GM12878 (cell line): ENCODE data around the gene FAM89B. TPM values are rescaled to one million over a fixed set of nuclear protein-coding genes. Genes with fewer than 3 reads are reported as not detected.

ENCODE experiments used
- ATAC-seq: fragments of 200-7000 bp; cut with Tn5 transposase; 3 replicates; pipeline ENCODE4 v1.9.1; 2020; ENCODE audit warnings: mild to moderate bottlenecking, moderate library complexity
- BruUV-seq: library from RNA; stranded (reverse); fragments of 400-500 nt; replicated peaks from 2 replicates; lab custom pipeline; 2021; lab: Mats Ljungman, UMichigan
- CTCF ChIA-PET: fragments of 300-600 bp; sonication (Branson Sonifier 250); formaldehyde crosslinking; extraction: SDS; loops from one replicate; lab custom pipeline; 2021; ENCODE audit warnings: inconsistent platforms; lab: Yijun Ruan, JAX
- POLR2A ChIA-PET: fragments of 350-600 bp; formaldehyde crosslinking; extraction: SDS; loops from one replicate; lab custom pipeline; 2021; ENCODE audit warnings: inconsistent platforms; lab: Charles Lee
- RAD21 ChIA-PET: fragments of 300-600 bp; sonication (Branson Sonifier 250); formaldehyde crosslinking; loops from one replicate; lab custom pipeline; 2023; ENCODE audit warnings: antibody characterized with exemption; ENCODE audit not compliant: unreplicated experiment; lab: Charles Lee
- SMC1A ChIA-PET: fragments of 300-600 bp; sonication (Branson Sonifier 250); formaldehyde crosslinking; loops from one replicate; lab custom pipeline; 2023; ENCODE audit not compliant: unreplicated experiment, uncharacterized antibody; lab: Charles Lee
- DNase-seq: peaks from one replicate; pipeline ENCODE4 v3.0.0-alpha.2; 2011; ENCODE audit warnings: low read depth, low spot score
- FAIRE-seq: peaks from 3 replicates; lab custom pipeline; 2011; peaks lifted over from hg19 to GRCh38; lab: Jason Lieb, UNC
- H2AFZ ChIP-seq: 2 replicates; pipeline ENCODE4 v1.6.0; 2011; ENCODE audit warnings: low read depth, low read length, control low read depth; ENCODE audit not compliant: control insufficient read depth
- H3K27ac ChIP-seq: 2 replicates; pipeline ENCODE4 v1.5.1; 2011; ENCODE audit warnings: control low read depth; ENCODE audit not compliant: control insufficient read depth, insufficient read depth
- H3K27me3 ChIP-seq, 2 experiments: replicated peaks in 1 of 2; 2 replicates each; pipeline versions ENCODE4 v1.6.0 to v1.6.1; 2011; ENCODE audit warnings: low read length in 1 of 2; ENCODE audit not compliant: control insufficient read depth in 2 of 2, insufficient read depth in 2 of 2
- H3K36me3 ChIP-seq, 2 experiments: 2 replicates each; pipeline ENCODE4 v1.5.1; 2011; ENCODE audit warnings: low read length in 1 of 2; ENCODE audit not compliant: control insufficient read depth in 2 of 2, insufficient read depth in 2 of 2
- H3K4me1 ChIP-seq: 2 replicates; pipeline ENCODE4 v1.6.1; 2011; ENCODE audit warnings: mild to moderate bottlenecking, low read length, moderate library complexity, mixed read lengths; ENCODE audit not compliant: control insufficient read depth, insufficient read depth
- H3K4me2 ChIP-seq: 2 replicates; pipeline ENCODE4 v1.6.0; 2011; ENCODE audit warnings: control low read depth; ENCODE audit not compliant: control insufficient read depth, insufficient read depth
- H3K4me3 ChIP-seq: fragments of 200-600 bp; sonication (generic); 2 replicates; pipeline ENCODE4 v1.5.1; 2016
- H3K79me2 ChIP-seq: 2 replicates; pipeline ENCODE4 v1.6.0; 2011; ENCODE audit warnings: low read length; ENCODE audit not compliant: control insufficient read depth, insufficient read depth
- H3K9ac ChIP-seq: 2 replicates; pipeline ENCODE4 v1.8.0; 2011; ENCODE audit warnings: low read length, control low read depth, mixed read lengths; ENCODE audit not compliant: control insufficient read depth, insufficient read depth
- H3K9me3 ChIP-seq: replicated peaks from 3 replicates; pipeline ENCODE4 v1.5.1; 2011; ENCODE audit warnings: mild to moderate bottlenecking, low read length; ENCODE audit not compliant: control insufficient read depth, insufficient read depth
- H4K20me1 ChIP-seq: 2 replicates; pipeline ENCODE4 v1.6.0; 2011; ENCODE audit not compliant: control insufficient read depth, insufficient read depth
- BACH1 ChIP-seq: fragments of 450-650 bp; IDR thresholded peaks from 2 replicates; pipeline ENCODE4 v1.6.1; 2017; ENCODE audit warnings: mild to moderate bottlenecking, borderline replicate concordance
- BHLHE40 ChIP-seq, 2 experiments: fragments of 450-650 bp in 1 of 2; IDR thresholded peaks; 2 replicates each; pipeline ENCODE4 v1.6.1; 2011 to 2017; ENCODE audit warnings: low read depth in 2 of 2, borderline replicate concordance in 1 of 2, improper control_type of control experiment in 1 of 2, low read length in 1 of 2, mild to moderate bottlenecking in 1 of 2
- BRCA1 ChIP-seq: IDR thresholded peaks from 2 replicates; pipeline ENCODE4 v1.6.1; 2011; ENCODE audit warnings: low read depth, low read length, improper control_type of control experiment
- GATAD2B ChIP-seq: fragments of 450-650 bp; conservative IDR thresholded peaks from 2 replicates; pipeline ENCODE4 v1.6.1; 2017; ENCODE audit warnings: low read depth, mild to moderate bottlenecking, moderate library complexity
- HCFC1 ChIP-seq: fragments of 150-350 bp; IDR thresholded peaks from 2 replicates; pipeline ENCODE4 v1.6.1; 2014; ENCODE audit warnings: low read length
- HDGF ChIP-seq: fragments of 450-650 bp; IDR thresholded peaks from 2 replicates; pipeline ENCODE4 v1.6.1; 2016; ENCODE audit warnings: antibody characterized with exemption
- IKZF2 ChIP-seq, 2 experiments: fragments of 450-650 bp; IDR thresholded peaks; 2 replicates each; pipeline ENCODE4 v1.6.1; 2017; ENCODE audit warnings: mild to moderate bottlenecking in 2 of 2, moderate library complexity in 2 of 2
- MLLT1 ChIP-seq: fragments of 450-650 bp; IDR thresholded peaks from 2 replicates; pipeline ENCODE4 v1.6.1; 2016; ENCODE audit warnings: mild to moderate bottlenecking
- MXI1 ChIP-seq: fragments of 150-350 bp; IDR thresholded peaks from 2 replicates; pipeline ENCODE4 v1.6.1; 2011; ENCODE audit warnings: low read depth, mild to moderate bottlenecking, inconsistent platforms, low read length, improper control_type of control experiment
- POLR2A ChIP-seq: IDR thresholded peaks from 2 replicates; pipeline ENCODE4 v1.6.1; 2011; ENCODE audit warnings: low read depth, mild to moderate bottlenecking, low read length
- RB1 ChIP-seq: fragments of 450-650 bp; formaldehyde crosslinking; IDR thresholded peaks from 2 replicates; pipeline ENCODE4 v1.6.1; 2017; ENCODE audit warnings: mild to moderate bottlenecking, borderline replicate concordance
- SMARCA5 ChIP-seq: fragments of 450-650 bp; IDR thresholded peaks from 2 replicates; pipeline ENCODE4 v1.6.1; 2017; ENCODE audit warnings: mild to moderate bottlenecking
- SP1 ChIP-seq: IDR thresholded peaks from one replicate; pipeline ENCODE4 v1.6.1; 2011; ENCODE audit warnings: low read depth, low read length
- STAT3 ChIP-seq: IDR thresholded peaks from 2 replicates; pipeline ENCODE4 v1.6.1; 2011; ENCODE audit warnings: low read depth, low read length, improper control_type of control experiment
- TCF3 ChIP-seq: IDR thresholded peaks from 2 replicates; pipeline ENCODE4 v1.6.1; 2012; ENCODE audit warnings: low read depth, mild to moderate bottlenecking, low read length, borderline replicate concordance; ENCODE audit not compliant: insufficient read depth
- ZNF207 ChIP-seq: fragments of 450-650 bp; IDR thresholded peaks from 2 replicates; pipeline ENCODE4 v1.6.1; 2014; ENCODE audit warnings: antibody characterized with exemption, mild to moderate bottlenecking, borderline replicate concordance
- ZNF687 ChIP-seq: fragments of 450-650 bp; IDR thresholded peaks from 2 replicates; pipeline ENCODE4 v1.6.1; 2017; ENCODE audit warnings: mild to moderate bottlenecking, moderate library complexity
- WGBS: methylation state at CpG from one replicate; pipeline ENCODE4 v1.1.6; 2016; ENCODE audit warnings: low lambda C conversion rate; ENCODE audit not compliant: insufficient replicate concordance, insufficient coverage; ENCODE audit errors: missing lambda C conversion rate; 5-methylcytosine and 5-hydroxymethylcytosine counted together
- in situ Hi-C: fragments of 300-500 bp; cut with MboI; formaldehyde crosslinking; loops from 9 replicates; pipeline ENCODE4 v1.14.3; 2018; ENCODE audit warnings: mixed read lengths
- intact Hi-C: fragments of 100-400 bp; cut with micrococcal nuclease; formaldehyde crosslinking; loops from one replicate; pipeline ENCODE4 v1.14.2; 2022; ENCODE audit not compliant: unreplicated experiment
- polyA plus RNA-seq, 11 experiments: library from polyadenylated mRNA; depleted of rRNA in 4 of 11; unstranded in 6 of 11; stranded (reverse) in 5 of 11; fragments of >200 nt; fragmentation: Nextera tagmentation in 4 of 11; fragmentation: Illumina TruSeq in 1 of 11; extraction: Ambion mirVana in 4 of 11; extraction: Trizol in 1 of 11; gene quantifications; 1 replicate in 1 of 11; 2 replicates in 10 of 11; pipeline versions ENCODE4 v1.2.1 to v1.2.3, GENCODE V29; 2011 to 2016; ENCODE audit warnings: inconsistent platforms in 2 of 11, missing spikeins in 2 of 11, low read depth in 1 of 11
- total RNA-seq, 4 experiments: library from RNA; depleted of rRNA in 3 of 4; stranded (reverse); fragments of >200 nt in 3 of 4; fragmentation: Illumina TruSeq in 1 of 4; extraction: Trizol in 1 of 4; gene quantifications; 2 replicates each; pipeline versions ENCODE4 v1.2.1 to v1.2.3, GENCODE V29; 2013 to 2021

Gene FAM89B
- total and polyA plus RNA-seq, 10 of the 15 experiments (the other 5 are each of a cell fraction or from before 2014, with no cell fraction given) = 0.34 to 36.7 (median 9.8) TPM

- CTCF ChIA-PET = interaction anchor here (0.6 to 1.6 kb wide), 4 partner anchors 24 to 513 kb away, joined by 3 to 5 read pairs (median 4); partner anchors contain the start of gene ZNRD2
- H3K4me3 ChIP-seq = peak overlapping the region; percentile 68
- no peaks in the 10 kb centered on the region for H4K20me1 ChIP-seq
- SMC1A ChIA-PET = interaction anchor here (1.4 to 1.6 kb wide), 2 partner anchors 25 to 27 kb away, joined by 3 to 5 read pairs; partner anchors contain the start of gene FAM89B
- H3K4me2 ChIP-seq = peak overlapping the region; percentile 91
- POLR2A ChIA-PET = interaction anchor here (0.5 to 0.7 kb wide), 6 partner anchors 15 to 234 kb away, joined by 3 to 6 read pairs (median 4); partner anchors contain the start of gene FAM89B
- H2AFZ ChIP-seq = peak overlapping the region; percentile 87
- no TSS peak for BruUV-seq
- H3K79me2 ChIP-seq = no peaks in the 10 kb centered on the region
- H3K36me3 ChIP-seq = no peaks in the 10 kb centered on the region
- peak; percentile 93 for ATAC-seq
- H3K9me3 ChIP-seq = no peaks in the 10 kb centered on the region
- RAD21 ChIA-PET = interaction anchor here (0.6 to 1.3 kb wide), 6 partner anchors 16 to 69 kb away, joined by 3 to 6 read pairs (median 3); partner anchors contain the start of genes EHBP1L1, FAM89B, PCNX3 and ZNRD2
- no peak overlapping the region for H3K27ac ChIP-seq
- in situ Hi-C loops = no loop called here
- no peak for FAIRE-seq
- peaks cover 23% of the 10 kb centered on the region for H3K4me1 ChIP-seq
- peak overlapping the region; percentile 43; the same call in 1 of the 2 replicates for H3K9ac ChIP-seq
- DNase-seq = no peak
- WGBS = under 1% methylated on average over 44 of the region's 64 CpGs
- intact Hi-C loops = no loop called here
- H3K27me3 ChIP-seq = no peaks in the 10 kb centered on the region
- TF ChIP-seq MLLT1 (no peak), MXI1 (peak; percentile 52; the same call in 1 of the 2 replicates), HDGF (no peak), TCF3 (peak; percentile 91), POLR2A (peak; percentile 69), ZNF207 (no peak), IKZF2 (IDR thresholded peaks at IDR 0.05) (peak; percentile 32 to 54; a peak in 2 of 4 replicates), BHLHE40 (IDR thresholded peaks at IDR 0.05; ENCODE audit: borderline replicate concordance in 1 of 2, low read depth in 2 of 2, low read length in 1 of 2) (peak; percentile 26 to 74; a peak in 3 of 4 replicates), HCFC1 (0 out of 2 replicates have a peak, but pooled peaks have one; percentile 21), SP1 (peak; percentile 10), STAT3 (no peak), BACH1 (peak; percentile 52), GATAD2B (peak; percentile 86), RB1 (peak; percentile 46; the same call in 1 of the 2 replicates), SMARCA5 (no peak; the same call in 1 of the 2 replicates), BRCA1 (no peak), ZNF687 (peak; percentile 64)
Measured at GRCh38 chr11:65546217-65546958, 25.9 kb upstream of the FAM89B start.
